Stimulated activated CD4-positive, alpha-beta T cell treated with anti-CD3 and anti-CD28 coated beads, Interleukin-4, amount 100 ng/mL, for 48 hours (primary cell): ENCODE results near the gene PEPD.
A peak's percentile ranks its signal among the peaks of the same experiment; 100 is the strongest.

Experiments
- DNase-seq, 2 donors: peaks; one replicate each; pipeline ENCODE4 v3.0.0-alpha.2; 2020; ENCODE audit warnings: low read depth in 2 of 2

Gene PEPD

GRCh38 chr19:33422369-33423180, 99.0 kb downstream of the PEPD start:
- no peak for DNase-seq

GRCh38 chr19:33421368-33421767, 100.2 kb downstream of the PEPD start:
- no peak for DNase-seq

GRCh38 chr19:33420821-33421220, 100.8 kb downstream of the PEPD start:
- DNase-seq: no peak

- DNase-seq: no peak
These were observed 101.8 kb downstream of the PEPD start for GRCh38 chr19:33419788-33420130.

GRCh38 chr19:33418871-33419787, 102.5 kb downstream of the PEPD start:
- no peak for DNase-seq

- no peak for DNase-seq
These were observed 103.1 kb downstream of the PEPD start for GRCh38 chr19:33418461-33418860.

- DNase-seq: no peak
These were observed 103.8 kb downstream of the PEPD start for GRCh38 chr19:33417751-33418150.

GRCh38 chr19:33416307-33417215, 105.0 kb downstream of the PEPD start:
- DNase-seq: peak; percentile 59 to 66

- no peak for DNase-seq
These were observed 106.7 kb downstream of the PEPD start for GRCh38 chr19:33414667-33415605.

- no peak for DNase-seq
These were observed 107.5 kb downstream of the PEPD start for GRCh38 chr19:33413868-33414666.

GRCh38 chr19:33413426-33413725, 108.2 kb downstream of the PEPD start:
- DNase-seq: no peak

- DNase-seq: no peak
These were observed 108.8 kb downstream of the PEPD start for GRCh38 chr19:33412601-33413425.

GRCh38 chr19:33411621-33412180, 109.9 kb downstream of the PEPD start:
- DNase-seq: no peak

GRCh38 chr19:33410915-33411401, 110.6 kb downstream of the PEPD start:
- no peak for DNase-seq

- DNase-seq: no peak
These were observed 111.5 kb downstream of the PEPD start for GRCh38 chr19:33409906-33410685.

- DNase-seq: no peak
These were observed 112.8 kb downstream of the PEPD start for GRCh38 chr19:33408538-33409434.

- DNase-seq: no peak
These were observed 113.5 kb downstream of the PEPD start for GRCh38 chr19:33408116-33408515.
